Measurements from ENCODE around the gene SUV39H2. TPM values are rescaled to one million over a fixed set of nuclear protein-coding genes. Genes with fewer than 3 reads are reported as not detected.

Gene SUV39H2
- total RNA-seq, 1 donor from 2014 or later = not detected

- Histone ChIP-seq H3K9me3 (no peaks in the 10 kb centered on the region), H3K27ac (peak overlapping the region; percentile 89 to 91), H3K27me3 (no peaks in the 10 kb centered on the region), H3K36me3 (peaks cover 0 to 2% of the 10 kb centered on the region in 2 donors), H3K4me1 (peaks cover 4 to 11% of the 10 kb centered on the region in 2 donors), H3K4me3 (peak overlapping the region; percentile 87 to 92)
- TF ChIP-seq, protein P1, sequence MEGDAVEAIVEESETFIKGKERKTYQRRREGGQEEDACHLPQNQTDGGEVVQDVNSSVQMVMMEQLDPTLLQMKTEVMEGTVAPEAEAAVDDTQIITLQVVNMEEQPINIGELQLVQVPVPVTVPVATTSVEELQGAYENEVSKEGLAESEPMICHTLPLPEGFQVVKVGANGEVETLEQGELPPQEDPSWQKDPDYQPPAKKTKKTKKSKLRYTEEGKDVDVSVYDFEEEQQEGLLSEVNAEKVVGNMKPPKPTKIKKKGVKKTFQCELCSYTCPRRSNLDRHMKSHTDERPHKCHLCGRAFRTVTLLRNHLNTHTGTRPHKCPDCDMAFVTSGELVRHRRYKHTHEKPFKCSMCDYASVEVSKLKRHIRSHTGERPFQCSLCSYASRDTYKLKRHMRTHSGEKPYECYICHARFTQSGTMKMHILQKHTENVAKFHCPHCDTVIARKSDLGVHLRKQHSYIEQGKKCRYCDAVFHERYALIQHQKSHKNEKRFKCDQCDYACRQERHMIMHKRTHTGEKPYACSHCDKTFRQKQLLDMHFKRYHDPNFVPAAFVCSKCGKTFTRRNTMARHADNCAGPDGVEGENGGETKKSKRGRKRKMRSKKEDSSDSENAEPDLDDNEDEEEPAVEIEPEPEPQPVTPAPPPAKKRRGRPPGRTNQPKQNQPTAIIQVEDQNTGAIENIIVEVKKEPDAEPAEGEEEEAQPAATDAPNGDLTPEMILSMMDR (IDR thresholded peaks at IDR 0.05) = peak in 1 of 3 experiments; percentile 6
- peak in 1 of 2 donors; percentile 18 for DNase-seq (ENCODE audit: low spot score in 2 of 2)
- intact Hi-C loops (cut with DNase I) = loop anchor here (10.0 kb wide), 3 partner anchors 218 to 1648 kb away; partner anchors contain the start of gene PHYH
Measured at GRCh38 chr10:14952851-14953423, 74.3 kb downstream of the SUV39H2 start.

GRCh38 chr10:14953424-14954000, 74.8 kb downstream of the SUV39H2 start:
- peak in 1 of 2 donors; percentile 84 for DNase-seq (ENCODE audit: low spot score in 2 of 2)
- Histone ChIP-seq H3K36me3 (no peaks in the 10 kb centered on the region), H3K4me3 (peak overlapping the region; percentile 87 to 92), H3K9me3 (no peaks in the 10 kb centered on the region), H3K27me3 (no peaks in the 10 kb centered on the region), H3K4me1 (peaks cover 4 to 11% of the 10 kb centered on the region in 2 donors), H3K27ac (peak overlapping the region; percentile 89 to 91)
- intact Hi-C loops (cut with DNase I) = loop anchor here (10.0 kb wide), 3 partner anchors 219 to 1649 kb away; partner anchors contain the start of gene PHYH
- TF ChIP-seq, protein P1 (IDR thresholded peaks at IDR 0.05) = peak in 1 of 3 experiments; percentile 33

Other genes starting within 250 kb of the SUV39H2 start
- 3.7 TPM for gene FAM107B, start 104.0 kb upstream of the SUV39H2 start, total RNA-seq
- gene CDNF, start 40.8 kb upstream of the SUV39H2 start, total RNA-seq = not detected
- gene HSPA14, start 40.6 kb upstream of the SUV39H2 start, total RNA-seq = 26.3 TPM
- gene MSANTD7, start 40.6 kb upstream of the SUV39H2 start, total RNA-seq = 0.64 TPM
- gene DCLRE1C, start 75.2 kb downstream of the SUV39H2 start, total RNA-seq = 8.6 TPM
- not detected for gene MEIG1, start 80.5 kb downstream of the SUV39H2 start, total RNA-seq
- gene OLAH, start 165.1 kb downstream of the SUV39H2 start, total RNA-seq = 3.7 TPM
- gene ACBD7, start 209.9 kb downstream of the SUV39H2 start, total RNA-seq = not detected
- not detected for gene RPP38, start 218.5 kb downstream of the SUV39H2 start, total RNA-seq